K562 (cell line): ENCODE data around the gene PILRA. TPM values are rescaled to one million over a fixed set of nuclear protein-coding genes. Genes with fewer than 3 reads are reported as not detected.

Source experiments
- ATAC-seq: fragments of 200-7000 bp; cut with Tn5 transposase; 3 replicates; pipeline ENCODE4 v1.9.1; 2020; ENCODE audit warnings: moderate library complexity
- BruUV-seq: library from RNA; stranded (reverse); fragments of 400-500 nt; replicated peaks from 2 replicates; lab custom pipeline; 2021; lab: Mats Ljungman, UMichigan
- CTCF ChIA-PET: fragments of 300-600 bp; formaldehyde crosslinking; extraction: SDS; loops from one replicate; lab custom pipeline; 2021; ENCODE audit warnings: low intra/inter-chr PET ratio; lab: Yijun Ruan, JAX
- POLR2A ChIA-PET: fragments of 300-600, 350-650 bp; sonication (Branson Sonifier 250); formaldehyde crosslinking; extraction: SDS; loops from one replicate; lab custom pipeline; 2021; ENCODE audit warnings: antibody characterized with exemption, inconsistent platforms; lab: Yijun Ruan, JAX
- DNase-seq, 4 experiments: peaks; one replicate each; pipeline versions ENCODE4 v3.0.0 to v3.0.0-alpha.2; 2011 to 2018; ENCODE audit warnings: low spot score in 3 of 4, mixed read lengths in 3 of 4; ENCODE audit errors: extremely low read depth in 1 of 4
- FAIRE-seq: peaks from 2 replicates; lab custom pipeline; 2011; peaks lifted over from hg19 to GRCh38; lab: Jason Lieb, UNC
- H2AFZ ChIP-seq: 2 replicates; pipeline ENCODE4 v1.6.0; 2011; ENCODE audit warnings: low read depth, low read length, control low read depth, inconsistent platforms
- H3K27ac ChIP-seq: fragments of 200-600 bp; 3 replicates; pipeline ENCODE4 v1.8.0; 2011; ENCODE audit warnings: low read depth, mild to moderate bottlenecking, control low read depth, inconsistent platforms, low read length, moderate library complexity, mixed read lengths; ENCODE audit errors: extremely low read depth
- H3K27me3 ChIP-seq, 2 experiments: fragments of 300-600 bp in 1 of 2; 2 replicates in 1 of 2; 3 replicates in 1 of 2; pipeline versions ENCODE4 v1.6.0 to v1.8.0; 2011; ENCODE audit warnings: inconsistent platforms in 2 of 2, low read length in 2 of 2, mild to moderate bottlenecking in 1 of 2, mixed read lengths in 1 of 2, moderate library complexity in 1 of 2; ENCODE audit not compliant: control insufficient read depth in 2 of 2, insufficient read depth in 2 of 2
- H3K36me3 ChIP-seq: fragments of 300-600 bp; 3 replicates; pipeline ENCODE4 v1.8.0; 2011; ENCODE audit warnings: mild to moderate bottlenecking, low read length, inconsistent platforms; ENCODE audit not compliant: control insufficient read depth, insufficient read depth
- H3K4me1 ChIP-seq, 2 experiments: fragments of 200-600 bp in 1 of 2; replicated peaks in 1 of 2; 2 replicates in 1 of 2; 3 replicates in 1 of 2; pipeline versions ENCODE4 v1.5.1 to v1.8.0; 2011; ENCODE audit warnings: inconsistent platforms in 2 of 2, low read length in 2 of 2, mild to moderate bottlenecking in 1 of 2, mixed read lengths in 1 of 2, moderate library complexity in 1 of 2; ENCODE audit not compliant: control insufficient read depth in 2 of 2, insufficient read depth in 2 of 2
- H3K4me2 ChIP-seq: 2 replicates; pipeline ENCODE4 v1.6.1; 2011; ENCODE audit warnings: low read length, control low read depth, inconsistent platforms, mixed read lengths; ENCODE audit not compliant: insufficient read depth
- H3K4me3 ChIP-seq: fragments of 200-600 bp; sonication (generic), shearing (Covaris generic); 2 replicates; pipeline ENCODE4 v1.5.1; 2016; ENCODE audit warnings: control low read depth, inconsistent platforms
- H3K79me2 ChIP-seq: fragments of 200-600 bp; 3 replicates; pipeline ENCODE4 v1.8.0; 2011; ENCODE audit warnings: low read length, inconsistent platforms; ENCODE audit not compliant: control insufficient read depth, insufficient read depth
- H3K9ac ChIP-seq, 2 experiments: 2 replicates each; pipeline versions ENCODE4 v1.6.0 to v1.6.1; 2011; ENCODE audit warnings: low read depth in 2 of 2, low read length in 2 of 2, control low read depth in 1 of 2, inconsistent platforms in 1 of 2, mild to moderate bottlenecking in 1 of 2, mixed read lengths in 1 of 2; ENCODE audit not compliant: insufficient read depth in 1 of 2
- H3K9me1 ChIP-seq: one replicate; pipeline ENCODE4 v1.6.0; 2011; ENCODE audit warnings: inconsistent platforms, mild to moderate bottlenecking, low read length, moderate library complexity; ENCODE audit not compliant: control insufficient read depth, insufficient read depth
- H3K9me3 ChIP-seq: replicated peaks from 2 replicates; pipeline ENCODE4 v1.5.1; 2011; ENCODE audit warnings: low read depth, low read length, inconsistent platforms; ENCODE audit not compliant: control insufficient read depth, insufficient read depth
- H4K20me1 ChIP-seq: replicated peaks from 2 replicates; pipeline ENCODE4 v1.6.1; 2011; ENCODE audit warnings: low read length, inconsistent platforms, mixed read lengths; ENCODE audit not compliant: control insufficient read depth, insufficient read depth
- ASH1L ChIP-seq: fragments of 450-650 bp; IDR thresholded peaks from 2 replicates; pipeline ENCODE4 v1.6.1; 2018; ENCODE audit warnings: borderline replicate concordance, mild to moderate bottlenecking, low read depth; ENCODE audit not compliant: partially characterized antibody
- BRD9 ChIP-seq: fragments of 450-650 bp; IDR thresholded peaks from 2 replicates; pipeline ENCODE4 v1.6.1; 2018; ENCODE audit warnings: low read depth; ENCODE audit not compliant: partially characterized antibody
- RBFOX2 ChIP-seq: fragments of 200-400 bp; formaldehyde crosslinking; IDR thresholded peaks from 2 replicates; pipeline ENCODE4 v1.6.1; 2017; ENCODE audit warnings: low read depth, mild to moderate bottlenecking, low read length, moderate library complexity
- WHSC1 ChIP-seq: IDR thresholded peaks from one replicate; pipeline ENCODE4 v1.6.1; 2012; ENCODE audit warnings: low read length, control low read depth, inconsistent platforms
- WGBS: fragments of 100-300 bp; shearing (Covaris generic); methylation state at CpG from one replicate; pipeline ENCODE4 v1.1.6; 2016; ENCODE audit warnings: low coverage, mixed read lengths; ENCODE audit not compliant: insufficient coverage; ENCODE audit errors: missing lambda C conversion rate; 5-methylcytosine and 5-hydroxymethylcytosine counted together
- in situ Hi-C: fragments of 300-500 bp; cut with MboI; formaldehyde crosslinking; loops from 4 replicates; pipeline ENCODE4 v1.15.0; 2018; ENCODE audit warnings: inconsistent platforms, mixed read lengths
- intact Hi-C: fragments of 100-400 bp; cut with micrococcal nuclease; formaldehyde crosslinking; loops from 2 replicates; pipeline ENCODE4 v1.14.2; 2022
- polyA plus RNA-seq, 8 experiments: library from polyadenylated mRNA; depleted of rRNA in 4 of 8; stranded (reverse) in 5 of 8; unstranded in 3 of 8; fragments of >200 nt; fragmentation: Nextera tagmentation in 2 of 8; fragmentation: Illumina TruSeq in 1 of 8; extraction: Ambion mirVana in 2 of 8; extraction: Trizol in 1 of 8; gene quantifications; 2 replicates each; pipeline versions ENCODE4 v1.2.1 to v1.2.3, GENCODE V29; 2011 to 2014; ENCODE audit warnings: inconsistent platforms in 1 of 8, missing spikeins in 1 of 8
- total RNA-seq, 7 experiments: library from RNA; depleted of rRNA in 6 of 7; stranded (reverse); fragments of >200 nt in 6 of 7; fragmentation: Illumina TruSeq in 2 of 7; extraction: Trizol in 2 of 7; gene quantifications; 2 replicates each; pipeline versions ENCODE4 v1.2.1 to v1.2.3, GENCODE V29; 2011 to 2021; ENCODE audit warnings: low replicate concordance in 1 of 7
- TF ChIP-seq, protein P1 (sequence below): sonication (generic); formaldehyde crosslinking; IDR thresholded peaks from 2 replicates; pipeline ENCODE4 v1.8.0; 2022; ENCODE audit warnings: mild to moderate bottlenecking, missing genetic modification reagents
- TF ChIP-seq, protein P2 (sequence below): sonication (generic); formaldehyde crosslinking; IDR thresholded peaks from 2 replicates; pipeline ENCODE4 v1.9.0; 2022; ENCODE audit warnings: mild to moderate bottlenecking, missing genetic modification reagents
- TF ChIP-seq, protein P3 (sequence below): fragments of 450-650 bp; IDR thresholded peaks from 2 replicates; pipeline ENCODE4 v1.6.1; 2017; ENCODE audit warnings: antibody characterized with exemption, mild to moderate bottlenecking

PILRA gene
- total and polyA plus RNA-seq, 9 of the 15 experiments (the other 6 are each of a cell fraction or from before 2014, with no cell fraction given) = 0.13 to 1.8 (median 0.62) TPM

DNA sequence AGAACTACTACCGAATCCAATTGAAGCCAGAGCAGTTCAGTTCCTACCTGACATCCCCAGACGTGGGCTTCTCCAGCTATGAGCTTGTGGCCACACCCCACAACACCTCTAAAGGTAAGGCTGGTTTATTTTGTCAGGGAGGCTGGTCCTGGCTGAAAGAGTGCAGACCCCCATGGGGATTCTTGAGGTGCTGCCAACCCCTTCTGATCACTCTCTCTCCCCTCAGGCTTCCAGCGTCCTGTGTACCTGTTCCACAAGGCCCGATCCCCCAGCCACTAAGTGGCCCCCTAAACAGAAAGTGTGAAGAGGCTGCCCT, 59.9 kb downstream of the PILRA start:
- CTCF ChIA-PET = no interaction called here

More for the DNA sequence above, 59.9 kb downstream of the PILRA start:
- Histone ChIP-seq H3K27ac (peak overlapping the region; percentile 96), H3K36me3 (peaks cover 51% of the 10 kb centered on the region), H4K20me1 (peaks cover 26% of the 10 kb centered on the region), H2AFZ (no peak overlapping the region), H3K9me3 (no peaks in the 10 kb centered on the region), H3K79me2 (peaks cover 71% of the 10 kb centered on the region), H3K9ac (peak overlapping the region in 1 of 2 experiments; percentile 97; a peak in 2 of 4 replicates), H3K4me1 (peaks cover 50 to 76% of the 10 kb centered on the region in 2 experiments), H3K9me1 (peaks cover 15% of the 10 kb centered on the region), H3K4me3 (no peak overlapping the region), H3K4me2 (no peak overlapping the region; the same call in 1 of the 2 replicates), H3K27me3 (no peaks in the 10 kb centered on the region)
- in situ Hi-C loops (no loop called here), intact Hi-C loops (no loop called here)
- TF ChIP-seq BRD9 (no peak), WHSC1 (no peak), ASH1L (no peak), RBFOX2 (peak; percentile 35; the same call in 1 of the 2 replicates)
- TF ChIP-seq, protein P1, sequence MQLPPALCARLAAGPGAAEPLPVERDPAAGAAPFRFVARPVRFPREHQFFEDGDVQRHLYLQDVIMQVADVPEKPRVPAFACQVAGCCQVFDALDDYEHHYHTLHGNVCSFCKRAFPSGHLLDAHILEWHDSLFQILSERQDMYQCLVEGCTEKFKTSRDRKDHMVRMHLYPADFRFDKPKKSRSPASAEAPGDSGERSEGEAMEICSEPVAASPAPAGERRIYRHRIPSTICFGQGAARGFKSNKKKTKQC (CRISPR knock-in tag) = no peak
- TF ChIP-seq, protein P2, sequence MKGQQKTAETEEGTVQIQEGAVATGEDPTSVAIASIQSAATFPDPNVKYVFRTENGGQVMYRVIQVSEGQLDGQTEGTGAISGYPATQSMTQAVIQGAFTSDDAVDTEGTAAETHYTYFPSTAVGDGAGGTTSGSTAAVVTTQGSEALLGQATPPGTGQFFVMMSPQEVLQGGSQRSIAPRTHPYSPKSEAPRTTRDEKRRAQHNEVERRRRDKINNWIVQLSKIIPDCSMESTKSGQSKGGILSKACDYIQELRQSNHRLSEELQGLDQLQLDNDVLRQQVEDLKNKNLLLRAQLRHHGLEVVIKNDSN (CRISPR knock-in tag) = no peak
- TF ChIP-seq, protein P3, sequence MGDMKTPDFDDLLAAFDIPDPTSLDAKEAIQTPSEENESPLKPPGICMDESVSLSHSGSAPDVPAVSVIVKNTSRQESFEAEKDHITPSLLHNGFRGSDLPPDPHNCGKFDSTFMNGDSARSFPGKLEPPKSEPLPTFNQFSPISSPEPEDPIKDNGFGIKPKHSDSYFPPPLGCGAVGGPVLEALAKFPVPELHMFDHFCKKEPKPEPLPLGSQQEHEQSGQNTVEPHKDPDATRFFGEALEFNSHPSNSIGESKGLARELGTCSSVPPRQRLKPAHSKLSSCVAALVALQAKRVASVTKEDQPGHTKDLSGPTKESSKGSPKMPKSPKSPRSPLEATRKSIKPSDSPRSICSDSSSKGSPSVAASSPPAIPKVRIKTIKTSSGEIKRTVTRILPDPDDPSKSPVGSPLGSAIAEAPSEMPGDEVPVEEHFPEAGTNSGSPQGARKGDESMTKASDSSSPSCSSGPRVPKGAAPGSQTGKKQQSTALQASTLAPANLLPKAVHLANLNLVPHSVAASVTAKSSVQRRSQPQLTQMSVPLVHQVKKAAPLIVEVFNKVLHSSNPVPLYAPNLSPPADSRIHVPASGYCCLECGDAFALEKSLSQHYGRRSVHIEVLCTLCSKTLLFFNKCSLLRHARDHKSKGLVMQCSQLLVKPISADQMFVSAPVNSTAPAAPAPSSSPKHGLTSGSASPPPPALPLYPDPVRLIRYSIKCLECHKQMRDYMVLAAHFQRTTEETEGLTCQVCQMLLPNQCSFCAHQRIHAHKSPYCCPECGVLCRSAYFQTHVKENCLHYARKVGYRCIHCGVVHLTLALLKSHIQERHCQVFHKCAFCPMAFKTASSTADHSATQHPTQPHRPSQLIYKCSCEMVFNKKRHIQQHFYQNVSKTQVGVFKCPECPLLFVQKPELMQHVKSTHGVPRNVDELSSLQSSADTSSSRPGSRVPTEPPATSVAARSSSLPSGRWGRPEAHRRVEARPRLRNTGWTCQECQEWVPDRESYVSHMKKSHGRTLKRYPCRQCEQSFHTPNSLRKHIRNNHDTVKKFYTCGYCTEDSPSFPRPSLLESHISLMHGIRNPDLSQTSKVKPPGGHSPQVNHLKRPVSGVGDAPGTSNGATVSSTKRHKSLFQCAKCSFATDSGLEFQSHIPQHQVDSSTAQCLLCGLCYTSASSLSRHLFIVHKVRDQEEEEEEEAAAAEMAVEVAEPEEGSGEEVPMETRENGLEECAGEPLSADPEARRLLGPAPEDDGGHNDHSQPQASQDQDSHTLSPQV = 0 out of 2 replicates have a peak, but pooled peaks have one; percentile 5
- no peak for FAIRE-seq
- POLR2A ChIA-PET = interaction anchor here (5.4 kb wide), 1 partner anchor 11 kb away, joined by 29 read pairs; no protein-coding TSS in a partner anchor
- no peak for DNase-seq
- BruUV-seq = no TSS peak
- no peak for ATAC-seq
- WGBS = 78% methylated on average over 4 of the region's 4 CpGs
